HCT116 (cell line): ENCODE results near the gene MRPS12. TPM values are rescaled to one million over a fixed set of nuclear protein-coding genes. Genes with fewer than 3 reads are reported as not detected.

Source experiments
- ATAC-seq: fragments of 200-7000 bp; cut with Tn5 transposase; 2 replicates; pipeline ENCODE4 v1.9.1; 2020; ENCODE audit warnings: mild to moderate bottlenecking, moderate library complexity
- BruUV-seq: library from RNA; stranded (reverse); fragments of 400-500 nt; replicated peaks from 2 replicates; lab custom pipeline; 2021; lab: Mats Ljungman, UMichigan
- CTCF ChIA-PET: fragments of 300-600 bp; sonication (Branson Sonifier 250); formaldehyde crosslinking; loops from one replicate; lab custom pipeline; 2021; ENCODE audit warnings: antibody characterized with exemption; lab: Charles Lee
- POLR2A ChIA-PET: fragments of 300-600, 350-600 bp; sonication (Branson Sonifier 250); formaldehyde crosslinking; loops from one replicate; lab custom pipeline; 2021; ENCODE audit warnings: antibody characterized with exemption; lab: Charles Lee
- RAD21 ChIA-PET, 2 experiments: fragments of 300-600 bp; sonication (Branson Sonifier 250); formaldehyde crosslinking; loops; one replicate each; lab custom pipeline; 2023; ENCODE audit warnings: low total read pairs in 2 of 2; ENCODE audit not compliant: uncharacterized antibody in 2 of 2, unreplicated experiment in 2 of 2, low non-redundant PET in 1 of 2; lab: Charles Lee
- DNase-seq: peaks from one replicate; pipeline ENCODE4 v3.0.0-alpha.2; 2010; ENCODE audit warnings: low read depth, low spot score
- H2AFZ ChIP-seq: fragments of 200-600 bp; shearing (Covaris generic), sonication (generic); 2 replicates; pipeline ENCODE4 v1.6.1; 2017; ENCODE audit warnings: low read depth, mixed run types, mixed read lengths, antibody characterized with exemption, low read length; ENCODE audit not compliant: poor library complexity, severe bottlenecking
- H3K27ac ChIP-seq: 2 replicates; pipeline ENCODE4 v1.5.1; 2012; ENCODE audit warnings: low read depth, low read length
- H3K27me3 ChIP-seq: fragments of 200-600 bp; sonication (generic); 2 replicates; pipeline ENCODE4 v1.6.1; 2016; ENCODE audit warnings: mixed run types, low read length, mixed read lengths; ENCODE audit not compliant: insufficient read depth
- H3K36me3 ChIP-seq, 2 experiments: fragments of 200-500 bp in 1 of 2; fragments of 200-600 bp in 1 of 2; sonication (Bioruptor generic) in 1 of 2; sonication (generic) in 1 of 2; 2 replicates each; pipeline versions ENCODE4 v1.5.1 to v1.6.1; 2014 to 2016; ENCODE audit warnings: low read length in 2 of 2, inconsistent platforms in 1 of 2, mixed read lengths in 1 of 2, mixed run types in 1 of 2; ENCODE audit not compliant: insufficient read depth in 2 of 2, control insufficient read depth in 1 of 2
- H3K4me1 ChIP-seq, 2 experiments: fragments of 200-600 bp in 1 of 2; sonication (generic) in 1 of 2; 2 replicates each; pipeline versions ENCODE4 v1.5.1 to v1.6.1; 2012 to 2017; ENCODE audit warnings: low read length in 2 of 2, inconsistent platforms in 1 of 2, mild to moderate bottlenecking in 1 of 2, mixed read lengths in 1 of 2, mixed run types in 1 of 2, moderate library complexity in 1 of 2; ENCODE audit not compliant: insufficient read depth in 2 of 2, control insufficient read depth in 1 of 2
- H3K4me2 ChIP-seq: fragments of 200-600 bp; sonication (generic); 2 replicates; pipeline ENCODE4 v1.6.1; 2017; ENCODE audit warnings: mixed run types, low read length, mixed read lengths
- H3K4me3 ChIP-seq, 2 experiments: fragments of 200-600 bp in 1 of 2; sonication (generic) in 1 of 2; replicated peaks in 1 of 2; 2 replicates each; pipeline ENCODE4 v1.5.1; 2011 to 2016; ENCODE audit warnings: low read length in 2 of 2, control low read depth in 1 of 2, low read depth in 1 of 2, mild to moderate bottlenecking in 1 of 2, mixed read lengths in 1 of 2, mixed run types in 1 of 2
- H3K79me2 ChIP-seq: fragments of 200-600 bp; sonication (generic); 2 replicates; pipeline ENCODE4 v1.6.1; 2017; ENCODE audit warnings: mild to moderate bottlenecking, mixed run types, low read length, moderate library complexity, mixed read lengths; ENCODE audit not compliant: insufficient read depth
- H3K9ac ChIP-seq: fragments of 200-600 bp; sonication (generic); 2 replicates; pipeline ENCODE4 v1.6.1; 2016; ENCODE audit warnings: low read length, mixed read lengths
- H3K9me2 ChIP-seq: fragments of 200-600 bp; sonication (generic), shearing (Covaris generic); 2 replicates; pipeline ENCODE4 v1.6.1; 2017; ENCODE audit warnings: mixed run types, mild to moderate bottlenecking, moderate library complexity; ENCODE audit not compliant: insufficient read depth
- H3K9me3 ChIP-seq, 2 experiments: fragments of 200-500 bp in 1 of 2; fragments of 200-600 bp in 1 of 2; sonication (Bioruptor generic) in 1 of 2; sonication (generic) in 1 of 2; 2 replicates each; pipeline ENCODE4 v1.6.1; 2014 to 2017; ENCODE audit warnings: low read length in 2 of 2, mixed read lengths in 2 of 2, inconsistent platforms in 1 of 2, low read depth in 1 of 2, mild to moderate bottlenecking in 1 of 2, mixed run types in 1 of 2, moderate library complexity in 1 of 2; ENCODE audit not compliant: control insufficient read depth in 1 of 2, insufficient read depth in 1 of 2
- H4K20me1 ChIP-seq: fragments of 200-600 bp; sonication (generic), shearing (Covaris generic); 2 replicates; pipeline ENCODE4 v1.6.1; 2017; ENCODE audit warnings: mixed run types, mild to moderate bottlenecking, moderate library complexity; ENCODE audit not compliant: insufficient read depth
- CEBPB ChIP-seq: IDR thresholded peaks from 2 replicates; pipeline ENCODE4 v1.6.1; 2012; ENCODE audit warnings: low read depth
- ELF1 ChIP-seq: IDR thresholded peaks from 2 replicates; pipeline ENCODE4 v1.6.1; 2012; ENCODE audit warnings: low read depth, borderline replicate concordance
- EZH2phosphoT487 ChIP-seq: fragments of 200-600 bp; IDR thresholded peaks from 2 replicates; pipeline ENCODE4 v1.6.1; 2018; ENCODE audit warnings: antibody characterized with exemption, borderline replicate concordance
- FOSL1 ChIP-seq: IDR thresholded peaks from 2 replicates; pipeline ENCODE4 v1.6.1; 2012; ENCODE audit warnings: low read depth
- JUND ChIP-seq: IDR thresholded peaks from 2 replicates; pipeline ENCODE4 v1.6.1; 2012
- POLR2A ChIP-seq: IDR thresholded peaks from 2 replicates; pipeline ENCODE4 v1.7.0; 2011; ENCODE audit warnings: borderline replicate concordance; ENCODE audit not compliant: insufficient read depth, insufficient read length; ENCODE audit errors: extremely low read depth
- POLR2AphosphoS5 ChIP-seq: IDR thresholded peaks from 2 replicates; pipeline ENCODE4 v1.6.1; 2011; ENCODE audit warnings: mild to moderate bottlenecking, low read depth, low read length, moderate library complexity
- RAD21 ChIP-seq: IDR thresholded peaks from 2 replicates; pipeline ENCODE4 v1.6.1; 2012; ENCODE audit warnings: low read depth, mild to moderate bottlenecking
- SP1 ChIP-seq: IDR thresholded peaks from 2 replicates; pipeline ENCODE4 v1.6.1; 2012; ENCODE audit warnings: low read depth
- SRF ChIP-seq: IDR thresholded peaks from 2 replicates; pipeline ENCODE4 v1.6.1; 2012; ENCODE audit warnings: low read depth
- TCF7L2 ChIP-seq: IDR thresholded peaks from 2 replicates; pipeline ENCODE4 v1.7.0; 2011; ENCODE audit warnings: borderline replicate concordance, inconsistent platforms; ENCODE audit not compliant: insufficient read depth, insufficient read length; ENCODE audit errors: extremely low read depth
- ZFX ChIP-seq: fragments of 450-650 bp; IDR thresholded peaks from 2 replicates; pipeline ENCODE4 v1.6.1; 2017
- ZNF274 ChIP-seq: fragments of 200-500 bp; sonication (Bioruptor generic); IDR thresholded peaks from 2 replicates; pipeline ENCODE4 v1.6.1; 2014; ENCODE audit warnings: mild to moderate bottlenecking, low read depth, low read length, inconsistent platforms
- intact Hi-C: fragments of 100-400 bp; cut with micrococcal nuclease; formaldehyde crosslinking; loops from 2 replicates; pipeline ENCODE4 v1.10.0; 2022
- total RNA-seq: library from RNA; stranded (reverse); gene quantifications from one replicate; pipeline ENCODE4 v1.2.1, GENCODE V29; 2021; ENCODE audit not compliant: unreplicated experiment
- TF ChIP-seq, protein P1 (sequence below): IDR thresholded peaks from 2 replicates; pipeline ENCODE4 v1.6.1; 2012
- TF ChIP-seq, protein P2 (sequence below): IDR thresholded peaks from 2 replicates; pipeline ENCODE4 v1.6.1; 2012; ENCODE audit warnings: low read depth

Gene MRPS12
- total RNA-seq, 1 experiment from 2014 or later: 97.7 TPM

DNA sequence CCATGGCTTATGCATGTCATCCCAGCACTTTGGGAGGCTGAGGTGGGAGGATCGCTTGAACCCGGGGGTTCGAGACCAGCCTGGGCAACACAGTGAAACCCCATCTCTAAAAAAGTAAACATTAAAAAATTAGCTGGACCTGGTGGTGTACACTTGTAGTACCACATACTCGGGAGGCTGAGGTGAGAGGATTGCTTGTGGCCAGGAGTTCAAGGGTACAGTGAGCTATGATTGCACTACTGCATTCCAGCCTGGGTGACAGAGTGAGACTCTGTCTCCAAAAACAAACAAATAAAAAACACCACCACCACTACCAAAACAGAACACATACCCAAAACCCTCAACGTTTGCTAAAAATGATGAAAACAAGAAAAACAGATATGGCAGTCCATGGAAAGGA, 28.9 kb downstream of the MRPS12 start:
- POLR2A ChIA-PET: no interaction called here

More for the DNA sequence above, 28.9 kb downstream of the MRPS12 start:
- H3K27me3 ChIP-seq: no peaks in the 10 kb centered on the region
- no peaks in the 10 kb centered on the region for H4K20me1 ChIP-seq
- H3K9ac ChIP-seq: no peak overlapping the region
- H3K79me2 ChIP-seq: no peaks in the 10 kb centered on the region
- no peak overlapping the region for H2AFZ ChIP-seq
- no peak overlapping the region for H3K27ac ChIP-seq
- no peak for DNase-seq
- no peaks in the 10 kb centered on the region for H3K9me3 ChIP-seq
- no peak for TF ChIP-seq EZH2phosphoT487
- no peak for TF ChIP-seq ZFX
- no peak for TF ChIP-seq ZNF274
- TF ChIP-seq, protein P1, sequence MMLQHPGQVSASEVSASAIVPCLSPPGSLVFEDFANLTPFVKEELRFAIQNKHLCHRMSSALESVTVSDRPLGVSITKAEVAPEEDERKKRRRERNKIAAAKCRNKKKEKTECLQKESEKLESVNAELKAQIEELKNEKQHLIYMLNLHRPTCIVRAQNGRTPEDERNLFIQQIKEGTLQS: no peak
- TF ChIP-seq FOSL1: no peak
- TF ChIP-seq TCF7L2: no peak
- no peak for TF ChIP-seq CEBPB
- no peak for TF ChIP-seq ELF1
- TF ChIP-seq, protein P2, sequence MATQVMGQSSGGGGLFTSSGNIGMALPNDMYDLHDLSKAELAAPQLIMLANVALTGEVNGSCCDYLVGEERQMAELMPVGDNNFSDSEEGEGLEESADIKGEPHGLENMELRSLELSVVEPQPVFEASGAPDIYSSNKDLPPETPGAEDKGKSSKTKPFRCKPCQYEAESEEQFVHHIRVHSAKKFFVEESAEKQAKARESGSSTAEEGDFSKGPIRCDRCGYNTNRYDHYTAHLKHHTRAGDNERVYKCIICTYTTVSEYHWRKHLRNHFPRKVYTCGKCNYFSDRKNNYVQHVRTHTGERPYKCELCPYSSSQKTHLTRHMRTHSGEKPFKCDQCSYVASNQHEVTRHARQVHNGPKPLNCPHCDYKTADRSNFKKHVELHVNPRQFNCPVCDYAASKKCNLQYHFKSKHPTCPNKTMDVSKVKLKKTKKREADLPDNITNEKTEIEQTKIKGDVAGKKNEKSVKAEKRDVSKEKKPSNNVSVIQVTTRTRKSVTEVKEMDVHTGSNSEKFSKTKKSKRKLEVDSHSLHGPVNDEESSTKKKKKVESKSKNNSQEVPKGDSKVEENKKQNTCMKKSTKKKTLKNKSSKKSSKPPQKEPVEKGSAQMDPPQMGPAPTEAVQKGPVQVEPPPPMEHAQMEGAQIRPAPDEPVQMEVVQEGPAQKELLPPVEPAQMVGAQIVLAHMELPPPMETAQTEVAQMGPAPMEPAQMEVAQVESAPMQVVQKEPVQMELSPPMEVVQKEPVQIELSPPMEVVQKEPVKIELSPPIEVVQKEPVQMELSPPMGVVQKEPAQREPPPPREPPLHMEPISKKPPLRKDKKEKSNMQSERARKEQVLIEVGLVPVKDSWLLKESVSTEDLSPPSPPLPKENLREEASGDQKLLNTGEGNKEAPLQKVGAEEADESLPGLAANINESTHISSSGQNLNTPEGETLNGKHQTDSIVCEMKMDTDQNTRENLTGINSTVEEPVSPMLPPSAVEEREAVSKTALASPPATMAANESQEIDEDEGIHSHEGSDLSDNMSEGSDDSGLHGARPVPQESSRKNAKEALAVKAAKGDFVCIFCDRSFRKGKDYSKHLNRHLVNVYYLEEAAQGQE: no peak
- no peak for TF ChIP-seq RAD21
- no peak for TF ChIP-seq SP1
- no peak for TF ChIP-seq POLR2A
- no peak for TF ChIP-seq SRF
- no peak for TF ChIP-seq JUND
- no peak for TF ChIP-seq POLR2AphosphoS5
- TF ChIP-seq, all 23 proteins: peak for 0
- BruUV-seq: no TSS peak
- Histone ChIP-seq H3K4me2 (no peak overlapping the region), H3K4me3 (no peak overlapping the region), H3K4me1 (peaks cover 0 to 5% of the 10 kb centered on the region in 2 experiments; a peak in 3 of 4 replicates), H3K9me2 (no peaks in the 10 kb centered on the region), H3K36me3 (no peaks in the 10 kb centered on the region)
- no peak for ATAC-seq
- ChIA-PET CTCF (interaction anchor here (0.6 to 1.0 kb wide), 2 partner anchors 29 to 307 kb away, joined by 3 to 4 read pairs; partner anchors contain the start of genes MRPS12 and SARS2), RAD21 (no interaction called here)
- intact Hi-C loops: loop anchor here (5.0 kb wide), 3 partner anchors 153 to 368 kb away; no protein-coding TSS in a partner anchor
